WTC11 (cell line): ENCODE results near the gene TNS3. TPM values are rescaled to one million over a fixed set of nuclear protein-coding genes. Genes with fewer than 3 reads are reported as not detected.

Experiments used
- ATAC-seq: fragments of 200-7000 bp; cut with Tn5 transposase; 2 replicates; pipeline ENCODE4 v1.10.0; 2021; ENCODE audit warnings: mild to moderate bottlenecking, moderate library complexity
- CTCF ChIA-PET: fragments of 300-600 bp; sonication (Branson Sonifier 250); formaldehyde crosslinking; loops from one replicate; lab custom pipeline; 2021; ENCODE audit warnings: antibody characterized with exemption; lab: Charles Lee
- POLR2A ChIA-PET: fragments of 350-600 bp; sonication (Branson Sonifier 250); formaldehyde crosslinking; loops from one replicate; lab custom pipeline; 2021; ENCODE audit warnings: antibody characterized with exemption; lab: Charles Lee
- DNase-seq: peaks from one replicate; pipeline ENCODE4 v3.0.0; 2021; ENCODE audit warnings: low spot score
- H3K27ac Mint-ChIP-seq: 2 replicates; pipeline ENCODE4 v1.8.0; 2021; ENCODE audit warnings: mixed read lengths
- H3K27me3 Mint-ChIP-seq: 2 replicates; pipeline ENCODE4 v1.8.0; 2021; ENCODE audit warnings: low read depth, mild to moderate bottlenecking, moderate library complexity, mixed read lengths
- H3K36me3 Mint-ChIP-seq: 2 replicates; pipeline ENCODE4 v1.8.0; 2021; ENCODE audit warnings: mixed read lengths
- H3K4me1 Mint-ChIP-seq: 2 replicates; pipeline ENCODE4 v1.8.0; 2022; ENCODE audit warnings: mixed read lengths
- H3K4me3 Mint-ChIP-seq: 2 replicates; pipeline ENCODE4 v1.8.0; 2021; ENCODE audit warnings: mild to moderate bottlenecking, moderate library complexity, mixed read lengths
- H3K9me3 Mint-ChIP-seq: 2 replicates; pipeline ENCODE4 v1.8.0; 2021; ENCODE audit warnings: mixed read lengths
- AR ChIP-seq: fragments of 250-450 bp; sonication (Bioruptor Pico); IDR thresholded peaks from 2 replicates; pipeline ENCODE4 v1.9.0; 2021; ENCODE audit warnings: mild to moderate bottlenecking
- ATF6 ChIP-seq: sonication (generic); formaldehyde crosslinking; IDR thresholded peaks from 2 replicates; pipeline ENCODE4 v1.8.1; 2023; ENCODE audit warnings: mild to moderate bottlenecking, missing genetic modification reagents
- CTCF ChIP-seq: fragments of 200-600 bp; IDR thresholded peaks from 2 replicates; pipeline ENCODE4 v1.8.0; 2022; ENCODE audit warnings: antibody characterized with exemption
- ERG ChIP-seq: fragments of 250-450 bp; sonication (Bioruptor Pico); IDR thresholded peaks from 2 replicates; pipeline ENCODE4 v1.8.0; 2021; ENCODE audit warnings: mild to moderate bottlenecking
- JAZF1 ChIP-seq: fragments of 250-450 bp; sonication (Bioruptor Pico); IDR thresholded peaks from 2 replicates; pipeline ENCODE4 v1.9.0; 2021; ENCODE audit warnings: moderate library complexity, mild to moderate bottlenecking, inconsistent platforms
- MYBL2 ChIP-seq: sonication (generic); formaldehyde crosslinking; IDR thresholded peaks from 2 replicates; pipeline ENCODE4 v1.8.1; 2023; ENCODE audit warnings: mild to moderate bottlenecking, moderate library complexity, missing genetic modification reagents
- OVOL2 ChIP-seq: fragments of 250-450 bp; sonication (Bioruptor Pico); IDR thresholded peaks from 2 replicates; pipeline ENCODE4 v1.9.0; 2021; ENCODE audit warnings: mild to moderate bottlenecking, borderline replicate concordance
- SP1 ChIP-seq: sonication (generic); formaldehyde crosslinking; conservative IDR thresholded peaks from 2 replicates; pipeline ENCODE4 v1.8.1; 2022; ENCODE audit warnings: missing genetic modification reagents
- TEAD4 ChIP-seq: sonication (generic); formaldehyde crosslinking; IDR thresholded peaks from 2 replicates; pipeline ENCODE4 v1.8.0; 2022; ENCODE audit warnings: mild to moderate bottlenecking, missing genetic modification reagents
- TP53 ChIP-seq: sonication (generic); formaldehyde crosslinking; IDR thresholded peaks from 2 replicates; pipeline ENCODE4 v1.8.1; 2023; ENCODE audit warnings: mild to moderate bottlenecking, missing genetic modification reagents
- total RNA-seq: library from RNA; stranded (reverse); gene quantifications from 3 replicates; pipeline ENCODE4 v1.2.3, GENCODE V29; 2021

TNS3 gene
- total RNA-seq, 1 experiment from 2014 or later = 37.7 TPM

GRCh38 chr7:47529826-47530555, 51.9 kb downstream of the TNS3 start (continued):
- no peak for TF ChIP-seq ATF6

- no peaks in the 10 kb centered on the region for H3K27me3 Mint-ChIP-seq
- no peak overlapping the region for H3K27ac Mint-ChIP-seq
- peaks cover 34% of the 10 kb centered on the region for H3K36me3 Mint-ChIP-seq
- H3K9me3 Mint-ChIP-seq = peaks cover 6% of the 10 kb centered on the region
- no peak for TF ChIP-seq CTCF
- TF ChIP-seq TP53 (CRISPR knock-in tag) = no peak
- no peak for TF ChIP-seq ERG (CRISPR knock-in tag)
- TF ChIP-seq TEAD4 (CRISPR knock-in tag) = no peak
- TF ChIP-seq AR (CRISPR knock-in tag) = no peak
- TF ChIP-seq ATF6 = no peak
- TF ChIP-seq JAZF1 (CRISPR knock-in tag) = no peak
- TF ChIP-seq SP1 (CRISPR knock-in tag) = no peak
- TF ChIP-seq MYBL2 (CRISPR knock-in tag) = no peak
- TF ChIP-seq, all 79 proteins: peak for 0
- ATAC-seq (no peak), DNase-seq (no peak)
- ChIA-PET POLR2A (no interaction called here), CTCF (no interaction called here)
- Mint-ChIP-seq H3K4me3 (no peak overlapping the region), H3K4me1 (peaks cover 22% of the 10 kb centered on the region)
Observed at GRCh38 chr7:47529405-47529804, 52.5 kb downstream of the TNS3 start.

- peaks cover 23% of the 10 kb centered on the region for H3K4me1 Mint-ChIP-seq
- DNase-seq (no peak), ATAC-seq (no peak)
- peaks cover 6% of the 10 kb centered on the region for H3K9me3 Mint-ChIP-seq
- no peak overlapping the region for H3K4me3 Mint-ChIP-seq
- H3K27me3 Mint-ChIP-seq = no peaks in the 10 kb centered on the region
- H3K36me3 Mint-ChIP-seq = peaks cover 34% of the 10 kb centered on the region
- ChIA-PET CTCF (no interaction called here), POLR2A (no interaction called here)
- H3K27ac Mint-ChIP-seq = no peak overlapping the region
- no peak for TF ChIP-seq OVOL2 (CRISPR knock-in tag)
Observed at GRCh38 chr7:47528471-47528870, 53.4 kb downstream of the TNS3 start.
